Gastroesophageal sphincter (tissue), 3 donors: Measurements from ENCODE around the gene CDKN2D.

Experiments used
- CTCF ChIP-seq, 4 experiments: fragments of 200-600 bp in 2 of 4; fragments of 450-650 bp in 2 of 4; sonication (generic) in 1 of 4; IDR thresholded peaks; one replicate each; pipeline ENCODE4 v1.5.1; 2017 to 2019; ENCODE audit warnings: antibody characterized with exemption in 4 of 4, mild to moderate bottlenecking in 2 of 4, moderate library complexity in 2 of 4
- EP300 ChIP-seq: sonication (generic); formaldehyde crosslinking; IDR thresholded peaks from one replicate; pipeline ENCODE4 v1.6.1; 2017; ENCODE audit warnings: antibody characterized with exemption, mild to moderate bottlenecking
- POLR2A ChIP-seq, 2 donors: fragments of 450-650 bp; IDR thresholded peaks; one replicate each; pipeline ENCODE4 v1.6.1; 2017; ENCODE audit warnings: antibody characterized with exemption in 2 of 2, mild to moderate bottlenecking in 2 of 2, moderate library complexity in 1 of 2

GRCh38 chr19:10568826-10569651, at the start of gene CDKN2D:
- TF ChIP-seq CTCF (IDR thresholded peaks at IDR 0.05) (peak in 3 of 4 experiments; percentile 58 to 87 (median 64)), POLR2A (IDR thresholded peaks at IDR 0.05) (peak; percentile 65 to 76), EP300 (no peak)
